ENCODE data around the gene KCND2.

- TF ChIP-seq POLR2AphosphoS5 (IDR thresholded peaks at IDR 0.05) (no peak), CTCF (IDR thresholded peaks at IDR 0.05) (no peak), EP300 (IDR thresholded peaks at IDR 0.05) (no peak), POLR2A (IDR thresholded peaks at IDR 0.05; ENCODE audit: low read depth) (no peak)
Measured at GRCh38 chr7:120600607-120601006, 327.6 kb downstream of the KCND2 start.

All from esophagus muscularis mucosa (tissue), 4 donors.